HG03039 (cell line): Measurements from ENCODE around the gene PPIL6.

Experiments used
- ATAC-seq: cut with Tn5 transposase; IDR thresholded peaks from one replicate; pipeline ENCODE4 v1.9.1; 2021; ENCODE audit warnings: mild to moderate bottlenecking, moderate library complexity; ENCODE audit not compliant: unreplicated experiment

PPIL6 gene

DNA sequence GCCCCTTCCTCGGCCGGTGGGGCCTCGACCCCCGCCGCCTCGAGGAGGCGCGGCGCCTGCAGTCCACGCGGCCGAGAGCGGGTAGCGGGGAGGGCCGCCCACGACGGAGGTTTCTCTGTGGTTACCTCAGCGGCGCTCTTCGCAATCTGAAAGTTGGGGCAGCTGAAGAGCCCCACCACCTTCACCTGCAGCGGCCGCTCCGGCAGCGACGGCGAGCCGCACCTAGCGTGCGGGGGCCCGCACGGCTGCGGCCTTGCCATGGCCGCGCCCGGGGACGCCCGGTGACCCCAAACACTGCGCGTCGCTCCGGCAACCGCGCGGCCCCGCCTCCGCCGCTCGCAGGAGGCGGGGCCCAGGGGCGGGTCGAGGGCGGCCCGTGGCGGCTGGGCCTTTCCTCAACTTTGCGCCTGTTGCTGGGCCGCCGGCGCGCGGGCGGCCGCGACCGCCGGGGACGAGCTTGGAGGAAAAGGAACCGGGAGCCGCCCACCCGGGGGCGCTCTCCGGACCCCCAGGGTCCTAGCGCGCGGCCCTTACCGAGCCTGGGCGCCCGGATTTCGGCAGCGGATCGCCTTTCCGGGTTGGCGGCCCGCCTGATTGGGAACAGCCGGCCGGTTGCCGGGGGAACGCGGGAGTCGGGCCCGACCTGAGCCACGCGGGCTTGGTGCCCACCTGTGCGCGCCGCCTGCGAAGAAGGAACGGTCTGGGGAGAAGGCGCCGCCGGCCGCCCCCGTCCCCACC, at the start of gene PPIL6, which contains the start of gene SMPD2:
TSS of gene PPIL6 (minus strand) at position 298 of the 738 bp plus-strand sequence. CDS start at position 260, 38 bp downstream.
TSS of gene SMPD2 (plus strand) at position 394 of the 738 bp plus-strand sequence. CDS start 398 bp downstream, outside the sequence.
- peak; percentile 90 for ATAC-seq

DNA sequence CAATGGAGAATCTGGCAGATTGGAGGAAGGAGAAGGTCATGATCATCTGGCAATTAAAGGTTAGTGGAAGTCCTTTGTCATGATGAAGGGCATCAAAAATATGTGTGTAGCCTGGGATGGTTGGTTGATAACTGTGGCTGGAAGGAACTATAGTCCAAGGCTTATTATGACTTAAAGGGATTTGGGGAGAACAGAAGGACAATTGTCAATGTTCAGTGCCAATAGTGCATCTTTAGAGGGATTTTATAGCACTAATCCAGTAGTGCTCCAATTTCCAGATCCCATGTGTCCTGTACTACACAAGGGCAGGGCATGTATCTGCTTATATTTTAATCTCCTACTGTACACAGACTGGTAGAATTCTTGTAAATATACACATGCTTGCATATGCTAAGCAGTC, 47.6 kb upstream of the PPIL6 start:
- no peak for ATAC-seq

DNA sequence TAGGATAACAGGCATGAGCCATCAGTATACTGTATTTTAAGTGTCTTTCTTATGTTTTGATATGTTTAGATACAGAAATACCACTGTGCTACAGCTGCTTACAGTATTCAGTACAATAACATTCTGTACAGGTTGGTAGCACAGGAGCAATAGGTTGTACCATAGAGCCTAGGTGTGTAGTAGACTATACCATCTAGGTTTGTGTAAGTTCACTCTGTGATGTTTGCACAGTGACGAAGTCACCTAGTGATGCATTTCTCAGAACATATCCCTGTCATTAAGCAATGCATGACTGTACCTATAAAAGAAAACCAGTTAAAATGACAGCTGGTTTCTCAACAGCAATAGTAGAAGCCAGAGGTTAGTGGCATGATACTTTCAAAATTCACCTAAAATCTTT, 45.6 kb upstream of the PPIL6 start:
- no peak for ATAC-seq

DNA sequence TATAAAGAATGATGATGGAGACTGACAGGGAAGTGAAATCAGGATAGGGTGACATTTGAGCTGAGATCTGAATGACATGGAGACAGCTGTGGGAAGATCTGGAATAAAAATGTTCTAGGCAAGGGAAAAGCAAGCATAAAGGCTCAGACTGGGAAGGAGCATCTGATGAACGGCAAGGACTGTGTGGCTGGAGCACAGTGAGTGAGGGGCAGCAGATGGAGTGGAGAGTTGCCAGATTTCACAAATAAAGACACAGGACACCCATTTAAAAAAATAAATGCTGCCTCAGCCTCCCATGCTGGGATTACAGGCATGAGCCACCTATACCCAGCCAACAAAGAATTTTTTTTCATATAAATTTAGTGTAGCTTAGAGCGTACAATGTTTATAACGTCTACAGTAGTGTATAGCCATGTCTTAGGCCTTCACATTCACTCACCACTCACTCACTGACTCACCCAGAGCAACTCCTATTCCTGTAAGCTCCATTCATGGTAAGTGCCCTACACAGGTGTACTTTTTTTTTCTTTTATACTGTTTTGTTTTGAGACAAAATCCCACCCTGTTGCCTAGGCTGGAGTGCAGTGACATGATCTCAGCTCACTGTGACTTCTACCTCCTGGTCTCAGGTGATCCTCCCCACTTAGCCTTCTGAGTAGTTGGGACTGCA, 45.0 kb upstream of the PPIL6 start:
- no peak for ATAC-seq

DNA sequence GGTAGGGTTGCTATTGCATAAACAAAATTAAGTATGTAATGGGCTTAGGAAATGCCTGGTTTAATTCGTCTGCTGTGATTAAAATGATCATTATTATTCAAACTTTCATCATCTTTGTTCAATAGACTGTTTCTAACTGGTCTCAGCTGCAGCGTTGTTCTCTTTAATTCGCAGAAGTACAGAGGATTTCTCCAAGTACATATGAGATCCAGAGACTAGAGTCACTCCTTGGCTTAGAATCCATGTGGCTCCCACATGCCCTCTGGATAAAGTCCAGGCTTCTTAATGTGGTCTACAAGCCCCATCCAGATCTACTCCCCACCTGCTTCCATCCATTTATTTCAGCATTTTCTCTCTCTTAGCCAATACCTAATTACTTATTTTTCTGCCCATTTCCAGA, 43.7 kb upstream of the PPIL6 start:
- no peak for ATAC-seq

DNA sequence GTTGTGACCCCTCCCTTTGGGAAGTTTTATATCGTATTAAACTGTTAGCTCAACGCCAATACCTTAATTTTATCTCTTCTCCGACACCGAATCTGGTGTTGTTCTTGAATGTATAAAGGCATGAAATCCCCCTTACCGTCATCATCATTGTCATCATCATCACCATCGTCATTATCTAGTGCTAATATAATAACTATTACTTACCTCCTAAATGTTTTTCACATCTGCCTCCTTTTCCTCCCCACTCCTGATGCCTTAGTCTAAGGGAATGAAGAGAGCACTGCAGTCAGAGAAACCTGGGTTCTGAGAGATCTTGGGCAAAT, 43.3 kb upstream of the PPIL6 start:
- ATAC-seq, result no peak

DNA sequence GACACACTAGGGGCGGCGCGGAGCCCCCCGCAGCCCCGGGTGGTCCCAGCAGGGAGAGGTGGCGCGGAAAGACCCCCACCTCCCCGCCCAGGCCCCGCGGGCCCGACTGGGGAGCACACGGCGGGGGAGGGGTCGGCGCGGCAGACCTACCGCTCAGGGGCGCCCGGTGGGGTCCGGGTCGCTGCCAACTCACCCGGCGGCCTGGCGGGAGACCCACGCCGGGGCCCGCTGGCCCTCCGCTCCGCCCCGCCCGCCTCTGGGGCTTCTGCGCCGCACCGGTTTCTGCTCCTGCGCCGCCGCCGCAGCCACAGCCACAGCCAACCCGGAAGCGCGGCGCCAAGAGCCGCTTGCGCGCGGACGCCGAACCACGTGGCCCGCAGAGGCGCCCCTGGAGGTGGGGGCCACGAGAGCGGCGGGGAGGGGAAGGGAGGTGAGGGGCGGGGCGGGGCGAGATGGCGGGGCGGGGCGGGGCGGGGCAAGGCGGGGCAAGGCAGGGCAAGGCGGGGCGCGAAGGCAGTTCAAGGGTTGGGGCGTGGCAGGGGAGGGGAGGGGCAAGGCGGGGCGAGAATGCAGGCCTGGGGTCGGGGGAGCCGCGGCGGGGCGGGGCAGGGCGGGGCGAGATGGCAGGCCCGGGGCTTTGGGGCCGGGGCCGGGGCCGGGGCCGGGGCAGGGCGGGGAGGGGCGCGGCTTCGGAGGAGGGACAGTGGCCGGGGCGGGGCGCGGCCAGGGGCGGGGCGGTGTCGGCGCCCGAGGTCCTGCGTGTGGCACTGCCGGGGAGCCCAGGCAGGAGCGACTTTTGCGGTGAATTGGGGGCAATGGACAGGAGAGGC, 42.7 kb upstream of the PPIL6 start, which contains the start of gene ZBTB24:
TSS of gene ZBTB24 (minus strand) at position 315 of the 830 bp plus-strand sequence. CDS start 1,193 bp downstream, outside the sequence.
- peak; percentile 89 for ATAC-seq

DNA sequence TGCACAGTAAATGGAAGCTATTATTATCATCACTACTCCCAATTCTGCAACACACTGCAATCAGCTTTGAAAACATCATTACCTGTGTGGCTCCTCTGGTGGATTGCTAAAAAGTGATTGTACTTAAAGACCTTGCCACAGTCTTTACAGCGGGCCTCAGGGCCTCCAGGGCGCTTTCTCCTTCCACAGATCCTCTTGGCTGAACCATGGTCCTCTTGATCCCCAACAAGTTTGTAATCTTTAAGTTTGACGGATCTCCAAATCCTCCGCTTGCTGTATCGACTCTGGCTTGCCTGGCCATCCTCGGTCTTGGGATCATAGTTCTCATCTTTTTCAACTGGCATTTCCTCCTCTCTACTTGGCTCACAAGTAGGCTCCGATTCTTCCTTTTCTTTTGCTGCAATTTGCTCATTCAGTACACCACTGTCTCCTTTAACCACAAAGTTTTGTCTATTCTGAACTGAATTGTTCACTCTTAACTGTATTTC, 40.6 kb upstream of the PPIL6 start:
- no peak for ATAC-seq

DNA sequence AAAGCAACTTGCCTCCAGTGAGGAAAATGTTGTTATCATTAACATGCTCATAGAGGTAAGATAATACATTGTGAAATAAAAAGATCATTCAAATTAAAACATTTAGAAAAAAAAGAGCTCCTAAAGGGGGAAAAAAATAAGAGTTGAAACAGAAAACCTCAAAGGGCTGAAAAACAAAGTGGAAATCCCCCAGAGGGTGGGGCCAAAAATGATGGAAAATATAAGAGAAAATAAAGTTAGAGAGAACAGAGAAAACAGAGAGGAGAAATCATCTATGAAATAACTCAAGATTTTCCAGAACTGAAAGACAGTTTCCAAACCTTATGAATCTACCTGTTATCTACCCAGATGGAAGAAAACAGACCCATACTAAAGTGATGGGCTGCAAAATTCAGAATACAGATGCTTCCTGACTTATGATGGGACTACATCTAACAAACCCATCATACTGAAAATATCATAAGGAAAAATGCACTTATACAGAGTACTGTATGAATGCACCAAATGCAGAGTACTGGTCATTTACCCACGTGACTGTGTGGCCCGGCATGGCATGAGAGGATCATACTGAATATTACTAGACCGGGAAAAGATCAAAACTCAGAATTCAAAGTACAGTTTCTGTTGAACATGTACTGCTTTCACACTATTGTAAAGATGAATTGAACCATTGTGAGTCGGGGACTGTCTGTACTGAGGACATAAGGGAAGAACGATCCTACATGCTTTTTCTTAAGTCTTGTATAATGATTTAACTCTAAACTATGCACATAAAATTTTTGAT, 38.6 kb upstream of the PPIL6 start:
- no peak for ATAC-seq

DNA sequence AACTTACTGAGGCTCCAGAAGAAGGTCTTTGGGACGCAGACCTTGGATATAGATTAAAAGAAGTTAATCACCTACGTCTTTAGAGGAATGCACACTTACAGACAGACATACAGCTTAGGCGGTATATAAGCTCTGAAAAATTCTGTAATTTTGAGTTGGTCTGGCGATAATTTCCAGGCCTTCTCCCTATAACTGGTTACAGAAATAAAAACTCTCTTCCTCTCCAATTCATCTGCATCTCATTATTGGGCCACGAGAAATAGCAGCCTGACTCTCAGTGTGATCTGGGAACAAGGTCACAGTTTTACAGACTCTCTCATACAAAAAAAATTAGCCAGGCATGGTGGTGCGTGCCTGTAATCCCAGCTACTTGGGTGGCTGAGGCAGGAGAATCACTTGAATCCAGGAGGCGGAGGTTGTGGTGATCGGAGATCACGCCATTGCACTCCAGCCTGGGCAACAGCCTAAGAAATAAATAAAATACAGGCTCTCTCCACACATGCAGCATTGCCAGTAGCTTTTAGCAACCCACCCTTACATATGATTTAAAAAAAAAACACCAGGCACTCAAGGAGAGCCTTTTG, 37.9 kb upstream of the PPIL6 start:
- no peak for ATAC-seq

DNA sequence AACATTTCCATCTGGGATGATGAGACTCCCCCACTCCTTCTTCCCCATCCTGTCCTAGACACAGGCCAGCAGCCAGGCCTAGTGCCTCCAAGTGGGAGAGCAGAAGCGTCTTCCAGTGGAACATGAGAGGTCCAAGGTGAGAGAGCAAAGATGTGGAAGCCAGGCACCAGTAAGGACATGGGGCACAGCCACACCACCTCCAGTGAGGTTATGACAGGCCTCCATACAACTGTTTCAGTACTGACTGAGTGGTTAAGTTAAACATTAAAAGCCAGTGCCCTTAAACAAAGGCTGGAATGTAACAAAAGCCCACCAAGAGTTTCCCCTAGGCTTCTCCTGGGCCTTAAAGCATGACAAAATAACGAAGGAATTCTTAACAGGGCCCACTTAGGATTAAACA, 37.3 kb upstream of the PPIL6 start:
- no peak for ATAC-seq

DNA sequence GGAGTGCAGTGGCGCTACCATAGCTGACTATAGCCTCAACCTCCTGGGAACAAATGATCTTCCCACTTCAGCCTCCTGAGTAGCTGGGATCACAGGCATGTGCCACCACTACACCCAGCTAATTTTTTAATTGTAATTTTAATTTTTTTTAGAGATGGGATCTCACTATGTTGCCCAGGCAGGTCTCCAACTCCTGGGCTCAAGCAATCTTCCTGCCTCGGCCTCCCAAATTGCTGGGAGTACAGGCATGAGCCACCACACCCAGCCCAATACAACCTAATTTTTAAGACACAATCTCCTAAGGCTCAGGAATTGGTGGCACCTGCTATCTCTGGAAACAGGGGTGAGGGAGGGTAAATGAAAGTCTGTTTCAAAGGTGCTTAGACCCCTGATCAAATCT, 36.8 kb upstream of the PPIL6 start:
- ATAC-seq, result no peak

DNA sequence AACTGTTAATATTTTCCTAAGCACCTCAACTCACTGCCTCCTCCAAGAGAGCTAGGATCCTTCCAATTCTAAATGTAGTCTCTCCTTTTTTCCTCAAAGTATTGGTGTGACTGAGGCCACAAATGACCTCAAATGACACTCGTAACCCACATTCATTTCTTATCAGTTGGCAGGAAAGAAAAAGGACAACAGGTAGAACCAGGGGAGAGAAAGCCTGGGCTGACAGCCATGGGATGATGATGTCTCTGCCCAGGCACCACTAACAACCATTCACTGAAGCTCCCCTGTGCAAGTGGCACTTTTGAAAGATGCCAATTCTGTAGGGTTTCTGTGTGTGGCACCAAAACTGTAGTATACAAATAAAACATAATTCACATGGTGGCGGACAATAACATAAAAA, 35.2 kb upstream of the PPIL6 start:
- no peak for ATAC-seq

DNA sequence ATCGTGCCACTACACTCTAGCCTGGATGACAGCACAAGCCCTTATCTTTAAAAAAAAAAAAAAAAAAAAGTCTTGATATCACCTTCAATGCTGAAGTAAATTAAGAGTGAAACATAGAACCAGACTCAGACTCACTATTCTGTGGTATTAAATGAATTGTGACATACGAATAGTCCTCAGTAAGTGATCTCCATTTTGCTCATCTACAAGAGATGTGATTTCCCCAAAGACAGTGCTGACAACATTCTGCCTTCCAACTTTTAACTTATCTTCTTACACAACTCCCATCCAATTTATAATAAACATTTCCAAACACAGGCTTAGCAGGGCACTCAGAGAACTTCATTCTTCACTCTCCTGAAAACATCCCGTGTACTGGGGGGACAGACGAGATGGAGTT, 34.6 kb upstream of the PPIL6 start:
- ATAC-seq, result no peak

DNA sequence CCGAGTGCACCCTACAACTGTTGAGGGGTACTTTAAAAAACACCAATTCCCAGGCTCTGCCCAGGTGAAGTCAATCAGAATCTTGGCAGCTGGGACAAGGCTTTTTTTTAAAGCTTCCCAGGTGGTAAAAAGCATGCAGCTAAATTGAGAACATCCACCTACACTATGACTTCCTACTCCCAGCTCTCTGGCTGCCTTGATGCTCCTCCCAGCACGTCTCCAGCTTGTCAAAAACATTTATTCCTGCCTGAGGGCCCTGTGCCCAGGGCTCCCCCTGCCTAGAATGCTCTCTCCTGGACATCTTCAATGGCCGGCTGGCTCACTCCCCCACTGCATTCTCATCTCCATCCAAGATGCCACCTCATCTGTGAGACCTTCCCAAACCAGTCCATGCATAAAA, 32.7 kb upstream of the PPIL6 start:
- ATAC-seq, result no peak

DNA sequence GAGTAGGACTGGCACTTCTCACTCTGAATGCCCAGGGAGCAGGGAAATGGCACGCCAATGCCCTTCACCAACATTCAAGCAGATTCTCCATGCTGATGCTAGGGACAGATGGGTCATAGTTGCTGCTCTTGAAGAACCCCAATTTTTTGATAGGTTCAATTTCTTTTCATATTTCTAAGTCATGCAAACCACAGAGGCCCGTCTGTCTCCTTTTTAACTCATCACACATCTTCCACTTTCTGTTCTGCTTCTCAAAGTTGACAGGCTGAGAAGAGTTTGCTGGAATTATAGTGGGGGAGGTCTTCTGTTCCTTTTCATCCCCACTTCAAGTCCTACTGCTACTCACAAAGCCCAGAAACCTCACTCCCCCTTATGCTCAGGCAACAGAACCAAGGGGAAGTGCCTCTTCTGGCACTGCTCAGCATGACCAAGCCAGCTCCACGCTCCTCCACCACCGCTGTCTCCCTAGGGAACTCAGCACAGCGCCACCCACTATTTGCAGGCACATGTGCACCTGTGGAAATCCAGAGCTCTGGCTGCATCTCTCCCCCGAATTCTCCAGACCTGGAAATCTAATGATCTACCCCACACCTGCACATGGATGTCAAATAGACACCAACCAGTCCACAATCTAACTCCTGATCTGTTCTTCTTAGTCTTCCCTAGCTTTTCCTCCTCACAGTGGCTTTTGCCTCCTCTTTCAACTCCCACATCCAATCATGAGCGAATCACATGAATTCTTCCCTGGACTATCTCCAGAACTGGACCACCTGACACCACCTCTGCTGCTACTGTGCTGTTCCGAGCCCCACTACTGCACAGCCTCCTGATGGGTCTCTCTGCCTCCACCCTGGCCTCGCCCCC, 31.9 kb upstream of the PPIL6 start:
- no peak for ATAC-seq

DNA sequence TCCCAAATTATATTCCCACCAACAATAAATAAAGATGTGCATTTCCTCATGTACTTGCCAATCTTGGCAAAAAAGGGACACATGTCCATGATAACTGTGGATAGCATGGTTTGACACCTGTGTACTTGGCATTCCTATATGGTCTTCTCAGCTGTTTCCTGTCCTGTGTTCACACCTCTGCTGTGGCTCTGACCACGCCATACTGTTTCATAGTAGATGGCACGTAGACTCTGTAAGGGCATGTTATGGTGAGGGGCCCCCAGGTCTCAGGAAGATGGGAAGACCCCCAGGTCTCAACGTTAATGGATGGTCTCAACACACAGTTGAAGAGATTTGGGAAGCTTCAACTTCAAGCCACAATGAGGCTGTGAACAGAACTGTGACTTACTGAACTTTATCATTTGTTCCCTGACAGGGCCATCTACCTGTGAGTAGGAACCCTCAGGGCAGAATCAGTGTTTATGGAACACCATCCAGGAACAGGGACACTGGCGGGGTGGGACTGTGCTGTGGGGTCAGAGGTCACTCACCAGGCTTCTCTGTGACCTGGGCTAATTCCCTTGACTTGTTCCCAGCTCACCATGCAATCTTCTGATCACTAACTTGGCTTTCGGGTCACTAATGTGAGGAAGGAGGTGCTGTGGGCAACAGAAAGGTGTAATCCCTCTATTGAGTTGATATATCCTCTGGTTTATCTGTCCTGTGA, 30.8 kb upstream of the PPIL6 start:
- ATAC-seq, result no peak

DNA sequence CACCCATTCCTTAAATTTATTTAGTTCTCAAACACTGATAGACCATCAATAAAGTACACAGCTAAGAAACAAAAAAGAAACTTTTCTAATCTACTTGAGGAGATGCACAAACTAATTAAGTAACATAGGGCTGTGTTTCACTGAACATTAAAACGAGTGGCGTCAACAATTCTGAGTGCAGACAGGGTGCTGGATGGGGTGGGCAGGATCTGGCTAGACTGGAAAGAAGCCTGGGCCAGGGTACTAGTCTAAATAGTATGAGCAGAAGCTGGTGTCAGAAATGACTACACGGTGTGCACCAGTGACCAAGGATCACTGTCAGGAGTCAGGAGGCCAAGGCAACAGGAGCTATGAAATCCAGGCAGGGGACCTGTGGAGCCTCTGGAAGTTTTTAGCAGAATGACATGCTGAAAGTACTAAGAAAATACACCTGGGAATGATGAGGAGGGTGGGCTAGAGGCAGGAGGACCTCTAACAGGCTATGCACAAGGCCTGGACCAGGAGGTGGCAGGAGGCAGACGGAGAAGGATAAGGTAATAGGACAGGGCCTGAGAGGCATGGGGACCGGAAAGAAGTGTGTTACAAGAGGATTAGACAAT, 29.3 kb upstream of the PPIL6 start:
- ATAC-seq, result no peak
